NCI-H1417 treated with DMSO at 0.1 percent for 48 hours (cell line): ENCODE results near the gene FLYWCH1.

Experiments
- DNase-seq: peaks from one replicate; lab custom pipeline; 2025; lab: John Stamatoyannopoulos, UW

FLYWCH1 gene

DNA sequence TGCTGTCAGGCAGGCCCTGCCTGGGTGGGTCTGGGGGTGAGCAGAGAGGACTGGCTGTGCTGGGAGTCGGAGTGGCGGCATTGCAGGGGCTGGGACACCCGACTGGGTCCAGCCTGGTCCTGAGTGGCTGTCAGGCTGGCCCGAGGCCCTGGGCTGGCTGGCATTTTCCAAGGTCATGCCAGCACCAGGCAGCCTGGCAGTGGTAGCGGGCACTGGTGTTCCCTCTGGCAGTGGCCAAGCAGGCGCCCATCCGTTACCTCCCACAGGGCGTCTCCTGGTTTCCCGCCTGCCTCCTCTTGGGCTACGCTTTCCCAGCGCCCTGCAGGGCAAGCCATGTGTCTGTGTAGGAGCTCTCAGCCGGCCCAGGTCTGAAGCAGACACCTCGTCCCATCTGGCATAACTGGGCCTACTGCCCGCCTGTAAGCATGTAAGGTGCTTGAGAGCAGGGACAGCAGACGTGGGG lies 74.2 kb downstream of the FLYWCH1 start:
- DNase-seq: no peak

DNA sequence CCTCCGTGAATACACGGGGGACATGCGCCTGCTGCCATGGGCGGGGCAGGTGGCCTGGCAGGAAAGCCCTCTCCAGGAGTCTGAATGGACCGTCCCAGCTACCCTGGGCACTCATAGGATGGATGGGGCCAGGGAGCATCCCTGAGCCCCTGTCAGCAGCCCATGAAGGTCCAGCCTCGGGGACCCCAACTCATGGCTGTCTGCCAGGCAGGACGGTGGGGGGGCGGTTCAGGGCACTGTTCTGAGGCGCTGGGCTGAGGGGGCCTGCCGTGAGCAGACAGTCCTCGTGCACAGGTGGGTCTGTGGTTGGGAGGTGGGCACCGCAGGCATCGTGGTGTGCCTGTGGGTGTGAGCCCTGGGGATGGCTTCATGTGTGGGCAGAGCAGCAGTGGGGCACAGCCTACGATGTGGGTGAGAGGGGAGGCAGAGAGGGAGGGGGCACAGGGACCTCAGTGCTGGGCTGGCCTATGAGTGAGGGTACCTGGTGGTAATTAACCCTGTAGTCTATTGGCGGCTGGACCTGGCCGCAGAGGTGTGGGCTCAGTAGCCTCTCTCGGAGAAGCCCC lies 75.0 kb downstream of the FLYWCH1 start:
- no peak for DNase-seq

DNA sequence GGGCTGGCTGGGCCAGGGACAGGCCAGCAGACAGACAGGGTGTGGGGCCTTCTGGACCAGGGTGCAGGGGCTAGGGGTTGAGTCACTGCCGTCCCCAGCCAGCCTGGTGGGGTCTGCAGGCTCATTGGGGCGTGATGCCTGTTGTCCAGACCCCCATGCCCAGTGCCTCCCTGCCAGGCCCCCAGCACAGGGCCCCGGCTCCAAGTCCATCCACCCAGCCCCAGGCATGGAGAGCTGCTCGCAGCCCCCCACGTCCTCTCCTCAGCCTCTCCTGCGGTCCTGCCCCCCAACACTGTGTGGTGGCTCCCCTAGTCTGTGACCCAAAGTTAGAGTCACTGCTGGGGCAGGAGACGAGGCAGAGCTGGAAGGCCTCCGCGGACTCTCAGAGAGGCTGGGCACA lies 75.6 kb downstream of the FLYWCH1 start:
- no peak for DNase-seq

DNA sequence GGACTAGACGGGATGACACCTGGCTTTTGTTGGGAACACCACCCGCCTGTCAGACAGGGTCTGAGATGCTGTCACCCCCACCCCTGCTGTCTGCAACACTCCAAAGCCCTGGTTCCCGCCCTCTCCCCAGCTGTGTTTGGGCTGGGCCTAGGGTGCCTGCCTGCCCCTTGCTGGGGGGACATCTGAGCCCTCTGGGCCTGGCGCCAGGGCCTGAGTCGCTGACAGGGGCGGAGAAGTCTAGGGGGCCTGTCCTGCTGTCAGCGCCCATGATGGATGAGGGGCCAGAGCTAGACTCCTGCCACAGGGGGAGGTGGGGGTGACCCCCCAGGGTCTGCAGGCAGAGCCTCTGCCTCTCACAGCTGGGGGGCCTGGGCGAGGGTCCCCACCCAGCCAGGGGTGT lies 76.1 kb downstream of the FLYWCH1 start:
- no peak for DNase-seq

DNA sequence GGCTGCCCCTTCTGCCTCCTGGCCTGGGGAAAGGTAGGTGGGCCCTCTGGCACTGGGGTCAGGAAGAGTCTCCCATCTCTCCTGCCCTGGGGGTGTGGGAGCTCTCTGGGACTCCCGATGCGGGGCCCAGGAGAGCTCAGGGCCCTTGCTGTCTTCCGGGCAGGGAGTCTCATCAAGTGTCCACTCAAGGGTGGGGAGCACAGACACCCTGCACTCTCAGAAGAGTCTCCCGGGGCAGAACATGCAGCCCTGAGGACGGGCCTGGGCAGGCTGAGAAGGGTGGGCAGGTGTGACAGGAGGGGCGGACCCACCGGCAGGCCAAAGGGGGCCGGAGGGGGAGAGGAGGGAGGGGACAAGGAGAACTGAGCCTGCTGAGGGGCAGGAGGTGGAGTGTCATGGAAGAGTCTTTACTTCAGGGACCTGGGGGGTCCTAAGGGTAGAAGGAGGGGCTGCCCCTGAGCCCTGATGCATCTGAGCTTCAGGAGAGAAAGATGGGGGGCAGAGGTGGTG lies 76.9 kb downstream of the FLYWCH1 start:
- DNase-seq: no peak

DNA sequence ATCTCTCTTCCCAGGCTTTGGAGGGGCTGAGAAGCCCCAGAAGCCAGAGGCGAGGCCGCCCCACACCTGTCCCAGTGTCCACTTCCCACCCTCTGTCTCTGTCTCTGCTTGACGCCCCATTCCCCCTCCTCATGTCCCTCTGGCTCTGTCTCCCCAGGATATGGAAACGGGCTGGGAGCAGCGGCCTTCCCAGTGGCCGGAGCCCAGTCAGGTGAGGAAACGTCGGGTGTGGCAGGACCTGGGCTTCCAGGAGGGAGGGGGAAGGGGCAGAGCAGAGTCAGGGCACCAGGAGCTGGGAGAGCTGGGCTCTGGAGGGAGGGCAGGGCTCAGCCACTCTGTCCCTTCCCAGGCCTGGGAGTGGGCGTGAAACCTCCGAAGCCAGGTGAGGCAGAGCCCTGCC lies 79.2 kb downstream of the FLYWCH1 start:
- DNase-seq: no peak

DNA sequence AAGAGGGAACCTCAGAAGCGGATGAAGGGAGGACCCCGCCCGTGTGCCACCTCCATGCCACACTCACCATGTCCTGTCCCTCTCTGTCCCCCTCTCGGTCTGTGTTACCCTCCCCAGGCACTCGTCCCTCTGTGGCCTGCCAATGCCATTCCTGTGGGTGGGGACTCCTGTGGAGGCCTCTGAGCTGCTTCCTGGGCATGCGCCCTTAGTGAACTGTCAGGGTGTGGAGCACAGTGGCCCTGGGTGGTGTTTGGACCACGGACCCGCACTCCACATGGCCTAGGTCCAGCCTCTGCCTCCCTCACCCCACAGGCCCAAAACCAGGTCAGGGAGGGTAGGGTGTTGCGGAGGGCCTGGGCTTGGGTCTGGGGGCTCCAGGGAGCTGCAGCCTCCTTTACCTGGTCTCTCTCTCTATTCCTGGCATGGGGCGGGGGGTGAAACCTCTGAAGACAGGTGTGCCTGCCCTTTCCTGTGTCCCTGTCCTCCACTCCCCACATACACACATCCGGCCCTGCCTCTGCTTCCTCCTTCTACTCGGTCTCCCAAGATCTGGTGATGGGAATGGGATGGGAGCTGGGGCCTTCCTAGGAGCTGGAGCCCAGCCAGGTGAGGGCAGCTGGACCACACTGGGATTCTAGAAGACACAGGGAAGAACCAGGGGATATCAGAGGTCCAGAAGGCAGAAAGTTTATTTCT lies 80.0 kb downstream of the FLYWCH1 start:
- no peak for DNase-seq

DNA sequence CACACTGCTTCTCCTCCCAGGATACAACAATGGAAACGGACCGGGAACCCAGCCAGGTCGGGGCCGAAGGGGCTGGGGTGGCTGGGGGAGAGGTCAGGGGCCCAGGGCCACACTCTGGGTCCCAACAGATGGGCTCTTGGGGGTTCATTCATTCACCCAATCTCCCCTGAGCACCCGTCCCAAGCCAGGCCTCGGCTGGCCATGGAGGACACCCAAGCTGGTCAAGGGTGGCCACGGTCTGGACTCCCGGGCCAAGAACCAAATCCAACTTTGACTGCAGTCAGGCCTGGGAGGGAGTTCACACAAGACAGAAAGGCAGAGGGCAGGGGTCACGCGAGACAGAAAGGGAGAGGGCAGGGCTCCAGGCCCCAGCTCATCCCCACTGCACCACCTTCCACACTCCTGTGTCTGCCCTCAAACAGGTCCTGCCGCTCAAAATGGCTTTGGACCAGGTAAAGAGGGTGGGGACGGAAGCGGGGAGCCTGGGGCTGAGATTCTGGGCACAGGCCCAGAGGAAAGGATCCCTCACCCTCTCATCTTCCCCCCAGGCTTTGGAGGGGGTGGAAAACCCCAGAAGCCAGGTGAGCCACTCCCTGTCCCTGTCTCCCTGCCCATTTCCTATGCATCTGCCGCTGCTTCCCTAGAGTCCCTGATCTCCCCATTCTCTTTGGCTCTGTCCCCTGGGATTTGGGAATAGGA lies 80.8 kb downstream of the FLYWCH1 start:
- no peak for DNase-seq

DNA sequence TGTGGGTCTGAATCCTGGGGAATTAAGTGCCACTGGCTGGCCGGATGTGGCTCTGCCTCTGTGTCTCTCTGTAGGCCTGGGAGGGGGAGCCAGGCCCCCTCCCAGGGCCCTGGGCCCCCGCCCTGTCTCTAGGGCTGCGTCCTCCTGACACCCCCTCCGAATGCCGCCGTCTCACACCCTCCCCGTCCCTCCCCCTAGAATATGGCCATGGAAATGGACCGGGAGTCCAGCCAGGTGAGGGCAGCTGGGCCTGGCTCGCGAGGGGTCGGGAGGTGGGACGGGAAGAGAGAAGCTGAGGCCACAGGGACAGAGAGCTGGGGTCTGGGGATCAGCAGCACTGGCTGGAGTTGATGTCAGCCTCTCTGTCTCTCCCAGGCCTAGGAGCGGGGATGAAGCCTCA lies 84.6 kb downstream of the FLYWCH1 start:
- DNase-seq: no peak

DNA sequence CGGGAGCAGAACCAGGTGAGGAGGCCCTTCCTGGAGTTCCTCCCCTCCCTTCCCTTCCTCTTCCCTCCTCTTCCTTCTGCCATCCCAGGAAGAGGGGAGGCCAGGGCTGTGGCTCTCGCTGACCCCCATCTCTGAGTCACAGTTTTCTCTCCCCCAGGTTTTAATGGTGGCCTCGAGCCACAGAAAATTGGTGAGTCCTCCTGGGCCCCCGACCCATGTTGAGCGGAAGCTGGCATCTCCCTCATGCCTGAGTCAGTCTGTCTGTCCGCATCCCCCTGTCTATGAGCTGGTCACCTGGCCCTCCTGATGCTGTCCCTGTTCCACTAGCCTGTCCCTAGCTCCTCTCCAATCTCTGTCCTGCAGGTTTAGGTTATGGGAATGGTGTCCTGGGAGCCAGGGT lies 88.2 kb downstream of the FLYWCH1 start:
- DNase-seq: no peak

DNA sequence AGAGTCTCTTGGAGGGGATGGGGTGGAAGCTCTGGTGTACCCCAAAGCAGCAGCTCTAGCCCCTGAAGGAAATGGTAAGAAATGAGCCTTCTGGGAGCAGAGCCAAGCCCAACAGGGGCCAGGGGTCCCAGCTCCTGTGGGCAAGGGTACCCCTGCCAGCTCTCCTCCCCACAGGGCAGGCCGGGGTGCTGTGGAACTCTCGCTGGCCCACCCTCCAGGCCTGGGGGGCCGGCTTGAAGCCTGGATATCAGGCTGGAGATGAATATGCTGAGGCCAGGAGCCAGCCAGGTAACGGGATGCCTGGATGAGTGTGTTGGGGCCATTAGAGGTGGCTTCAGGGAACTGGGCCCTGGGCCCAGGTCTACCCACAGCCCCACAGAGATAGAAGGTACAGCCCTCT lies 88.8 kb downstream of the FLYWCH1 start:
- DNase-seq: no peak
